ENCODE measurements around the gene UBR1.
"Not testable (repeated sequence)": the region's sequence is repeated elsewhere in the genome, so short reads cannot be mapped to it uniquely, and the experiment has no call there.

The UBR1 gene

GRCh38 chr15:43105778-43106485 lies at the start of gene UBR1:
UBR1 (minus strand) TSS chr15:43106038; CDS start chr15:43106022, 16 bp downstream.
- peak; percentile 93 for DNase-seq (ENCODE audit: low spot score)

- no peak for DNase-seq (ENCODE audit: low spot score)
Measured at GRCh38 chr15:43153269-43153668, 47.4 kb upstream of the UBR1 start.

- DNase-seq (ENCODE audit: low spot score): no peak
Measured at GRCh38 chr15:43151688-43152087, 45.9 kb upstream of the UBR1 start.

GRCh38 chr15:43150191-43150929 lies 44.5 kb upstream of the UBR1 start:
- peak; percentile 89 for DNase-seq (ENCODE audit: low spot score)

GRCh38 chr15:43146184-43146583 lies 40.3 kb upstream of the UBR1 start:
- DNase-seq (ENCODE audit: low spot score): no peak

- no peak for DNase-seq (ENCODE audit: low spot score)
Measured at GRCh38 chr15:43144512-43144911, 38.7 kb upstream of the UBR1 start.

GRCh38 chr15:43143203-43143941 lies 37.5 kb upstream of the UBR1 start:
- no peak for DNase-seq (ENCODE audit: low spot score)

- no peak for DNase-seq (ENCODE audit: low spot score)
Measured at GRCh38 chr15:43135351-43135750, 29.5 kb upstream of the UBR1 start.

- peak; percentile 13 for DNase-seq (ENCODE audit: low spot score)
Measured at GRCh38 chr15:43134157-43134635, 28.4 kb upstream of the UBR1 start.

GRCh38 chr15:43133430-43134156 lies 27.8 kb upstream of the UBR1 start, which contains the start of gene TMEM62:
TMEM62 (plus strand) TSS chr15:43133586; CDS start chr15:43133803, 217 bp downstream.
- peak; percentile 89 for DNase-seq (ENCODE audit: low spot score)

GRCh38 chr15:43132830-43133429 lies 27.1 kb upstream of the UBR1 start:
- no peak for DNase-seq (ENCODE audit: low spot score)

- DNase-seq (ENCODE audit: low spot score): no peak
Measured at GRCh38 chr15:43128980-43129335, 23.1 kb upstream of the UBR1 start.

GRCh38 chr15:43128174-43128979 lies 22.5 kb upstream of the UBR1 start:
- not testable (repeated sequence) for DNase-seq (ENCODE audit: low spot score)

- peak; percentile 79 for DNase-seq (ENCODE audit: low spot score)
Measured at GRCh38 chr15:43127752-43128151, 21.9 kb upstream of the UBR1 start.

- no peak for DNase-seq (ENCODE audit: low spot score)
Measured at GRCh38 chr15:43126356-43126755, 20.5 kb upstream of the UBR1 start.

- peak; percentile 46 for DNase-seq (ENCODE audit: low spot score)
Measured at GRCh38 chr15:43125100-43125661, 19.3 kb upstream of the UBR1 start.

GRCh38 chr15:43121863-43122262 lies 16.0 kb upstream of the UBR1 start:
- no peak for DNase-seq (ENCODE audit: low spot score)

GRCh38 chr15:43118829-43119228 lies 13.0 kb upstream of the UBR1 start:
- DNase-seq (ENCODE audit: low spot score): peak; percentile 62

GRCh38 chr15:43118286-43118685 lies 12.4 kb upstream of the UBR1 start:
- peak; percentile 58 for DNase-seq (ENCODE audit: low spot score)

- DNase-seq (ENCODE audit: low spot score): no peak
Measured at GRCh38 chr15:43111354-43111753, 5.5 kb upstream of the UBR1 start.
